Osteocyte (in vitro differentiated cells): ENCODE results near the gene CTAGE9. TPM values are rescaled to one million over a fixed set of nuclear protein-coding genes. Genes with fewer than 3 reads are reported as not detected.
"Not testable (repeated sequence)": the region's sequence is repeated elsewhere in the genome, so short reads cannot be mapped to it uniquely, and the experiment has no call there.

Source experiments
- DNase-seq: peaks from one replicate; pipeline ENCODE4 v3.0.0; 2021; ENCODE audit warnings: mixed read lengths; ENCODE audit not compliant: unreplicated experiment; ENCODE audit errors: extremely low spot score
- H3K27ac Mint-ChIP-seq: one replicate; pipeline ENCODE4 v1.8.0; 2021; ENCODE audit warnings: mild to moderate bottlenecking, mixed read lengths; ENCODE audit not compliant: unreplicated experiment
- H3K27me3 Mint-ChIP-seq: one replicate; pipeline ENCODE4 v1.8.0; 2021; ENCODE audit warnings: mixed read lengths; ENCODE audit not compliant: unreplicated experiment
- H3K36me3 Mint-ChIP-seq: one replicate; pipeline ENCODE4 v1.8.0; 2021; ENCODE audit warnings: mixed read lengths; ENCODE audit not compliant: unreplicated experiment
- H3K4me1 Mint-ChIP-seq: one replicate; pipeline ENCODE4 v1.8.0; 2021; ENCODE audit warnings: mixed read lengths; ENCODE audit not compliant: unreplicated experiment
- H3K4me3 Mint-ChIP-seq: one replicate; pipeline ENCODE4 v1.8.0; 2021; ENCODE audit warnings: mild to moderate bottlenecking, moderate library complexity, mixed read lengths; ENCODE audit not compliant: unreplicated experiment
- H3K9me3 Mint-ChIP-seq: one replicate; pipeline ENCODE4 v1.8.0; 2021; ENCODE audit warnings: mixed read lengths; ENCODE audit not compliant: unreplicated experiment
- CTCF ChIP-seq: fragments of 200-600 bp; sonication (generic); IDR thresholded peaks from 2 replicates; pipeline ENCODE4 v1.5.0; 2021; ENCODE audit warnings: antibody characterized with exemption, mild to moderate bottlenecking, moderate library complexity
- long read RNA-seq: library from polyadenylated mRNA; unstranded; transcript quantifications from one replicate; pipeline ENCODE4 v2.0.0, GENCODE V29; 2021
- total RNA-seq: library from RNA; stranded (reverse); gene quantifications from 2 replicates; pipeline ENCODE4 v1.2.1, GENCODE V29; 2021

CTAGE9 gene, protein sequence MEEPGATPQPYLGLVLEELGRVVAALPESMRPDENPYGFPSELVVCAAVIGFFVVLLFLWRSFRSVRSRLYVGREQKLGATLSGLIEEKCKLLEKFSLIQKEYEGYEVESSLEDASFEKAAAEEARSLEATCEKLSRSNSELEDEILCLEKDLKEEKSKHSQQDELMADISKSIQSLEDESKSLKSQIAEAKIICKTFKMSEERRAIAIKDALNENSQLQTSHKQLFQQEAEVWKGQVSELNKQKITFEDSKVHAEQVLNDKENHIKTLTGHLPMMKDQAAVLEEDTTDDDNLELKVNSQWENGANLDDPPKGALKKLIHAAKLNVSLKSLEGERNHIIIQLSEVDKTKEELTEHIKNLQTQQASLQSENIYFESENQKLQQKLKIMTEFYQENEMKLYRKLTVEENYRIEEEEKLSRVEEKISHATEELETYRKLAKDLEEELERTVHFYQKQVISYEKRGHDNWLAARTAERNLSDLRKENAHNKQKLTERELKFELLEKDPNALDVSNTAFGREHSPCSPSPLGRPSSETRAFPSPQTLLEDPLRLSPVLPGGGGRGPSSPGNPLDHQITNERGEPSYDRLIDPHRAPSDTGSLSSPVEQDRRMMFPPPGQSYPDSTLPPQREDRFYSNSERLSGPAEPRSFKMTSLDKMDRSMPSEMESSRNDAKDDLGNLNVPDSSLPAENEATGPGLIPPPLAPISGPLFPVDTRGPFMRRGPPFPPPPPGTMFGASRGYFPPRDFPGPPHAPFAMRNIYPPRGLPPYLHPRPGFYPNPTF
- total RNA-seq, result not detected in 2 replicates
- long read RNA-seq, result 0 reads

DNA sequence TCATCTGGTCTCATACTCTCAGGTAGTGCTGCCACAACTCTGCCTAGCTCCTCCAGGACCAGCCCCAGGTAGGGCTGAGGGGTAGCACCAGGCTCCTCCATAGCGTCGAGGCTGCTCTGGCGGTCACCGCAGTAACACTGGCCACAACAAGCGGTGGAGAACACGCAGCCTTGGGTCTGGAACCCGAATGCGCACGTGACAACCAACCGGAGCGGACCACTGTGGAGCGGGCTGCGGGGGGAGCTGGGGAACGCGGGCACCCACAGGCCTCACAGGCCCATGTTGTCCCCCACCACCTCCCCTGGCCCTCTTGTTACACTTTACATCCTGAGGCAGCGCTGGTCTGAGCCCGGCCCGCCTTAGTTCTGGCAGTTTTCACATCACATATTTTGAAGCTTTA is at the start of gene CTAGE9:
Gene CTAGE9 (minus strand): TSS at position 101 of the 400 bp plus-strand sequence. CDS start 0 bp downstream, at position 101.
- not testable (repeated sequence) for H3K27ac Mint-ChIP-seq, H3K4me1 Mint-ChIP-seq, H3K4me3 Mint-ChIP-seq, H3K36me3 Mint-ChIP-seq, H3K27me3 Mint-ChIP-seq, DNase-seq, H3K9me3 Mint-ChIP-seq

GRCh38 chr6:131758920-131759319 is 48.1 kb upstream of the CTAGE9 start:
- no peaks in the 10 kb centered on the region for H3K27me3 Mint-ChIP-seq
- no peak for TF ChIP-seq CTCF
- peaks cover 20% of the 10 kb centered on the region for H3K4me1 Mint-ChIP-seq
- no peak overlapping the region for H3K4me3 Mint-ChIP-seq
- H3K9me3 Mint-ChIP-seq, result peaks cover 5% of the 10 kb centered on the region
- H3K36me3 Mint-ChIP-seq, result no peaks in the 10 kb centered on the region
- DNase-seq, result no peak
- no peak overlapping the region for H3K27ac Mint-ChIP-seq

DNA sequence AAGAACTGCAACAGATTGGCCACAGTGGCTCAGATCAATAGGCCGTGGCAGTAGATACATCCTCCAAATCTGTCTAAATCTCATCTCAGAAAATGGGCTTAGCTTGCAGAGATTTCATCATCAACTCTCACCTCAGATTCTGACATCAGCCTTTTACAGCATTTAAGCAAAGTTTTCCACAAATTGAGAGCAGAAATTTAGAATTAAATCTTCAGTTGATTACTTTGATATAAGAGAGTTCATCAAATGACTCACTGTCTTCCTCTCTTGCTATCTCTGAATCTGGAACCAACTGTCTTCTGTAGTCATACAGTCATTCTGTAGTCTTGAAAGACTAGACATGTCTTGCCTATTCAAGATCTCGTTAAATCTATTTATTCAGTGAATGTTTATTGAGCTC is 45.2 kb upstream of the CTAGE9 start:
- Mint-ChIP-seq H3K27ac (no peak overlapping the region), H3K9me3 (peaks cover 5% of the 10 kb centered on the region), H3K4me1 (peaks cover 23% of the 10 kb centered on the region), H3K36me3 (no peaks in the 10 kb centered on the region), H3K4me3 (no peak overlapping the region), H3K27me3 (no peaks in the 10 kb centered on the region)
- DNase-seq, result no peak
- no peak for TF ChIP-seq CTCF

DNA sequence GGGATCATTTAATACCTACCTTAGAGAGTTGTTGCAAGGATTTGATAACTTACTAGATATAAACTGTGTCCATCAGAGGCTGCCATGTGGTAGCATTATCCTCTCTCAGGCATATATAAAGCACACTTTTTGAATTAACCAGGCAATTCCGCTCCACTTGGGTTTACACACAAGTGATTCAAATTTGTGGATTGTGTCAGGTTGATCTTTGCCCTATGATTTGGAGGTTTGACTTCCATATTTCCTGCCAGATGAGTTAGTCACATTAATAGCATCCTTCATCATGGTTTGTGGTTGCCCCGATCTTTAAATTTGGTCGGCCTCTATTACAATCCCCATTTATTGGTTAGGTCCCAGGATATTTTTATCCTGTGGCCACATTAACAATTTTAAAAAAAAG is 44.8 kb upstream of the CTAGE9 start:
- H3K27me3 Mint-ChIP-seq, result no peaks in the 10 kb centered on the region
- no peak overlapping the region for H3K4me3 Mint-ChIP-seq
- H3K36me3 Mint-ChIP-seq, result no peaks in the 10 kb centered on the region
- H3K27ac Mint-ChIP-seq, result no peak overlapping the region
- TF ChIP-seq CTCF, result no peak
- H3K4me1 Mint-ChIP-seq, result peaks cover 23% of the 10 kb centered on the region
- peaks cover 5% of the 10 kb centered on the region for H3K9me3 Mint-ChIP-seq
- DNase-seq, result no peak

- H3K36me3 Mint-ChIP-seq, result no peaks in the 10 kb centered on the region
- no peak overlapping the region for H3K4me3 Mint-ChIP-seq
- H3K27me3 Mint-ChIP-seq, result no peaks in the 10 kb centered on the region
- no peak overlapping the region for H3K27ac Mint-ChIP-seq
- peaks cover 20% of the 10 kb centered on the region for H3K4me1 Mint-ChIP-seq
- no peak for TF ChIP-seq CTCF
- peaks cover 5% of the 10 kb centered on the region for H3K9me3 Mint-ChIP-seq
- no peak for DNase-seq
Observed at GRCh38 chr6:131754715-131755567, 44.1 kb upstream of the CTAGE9 start.
